GM18502 (cell line): ENCODE measurements around the gene DCHS1.
A peak's percentile ranks its signal among the peaks of the same experiment; 100 is the strongest.
"Not testable (repeated sequence)": the region's sequence is repeated elsewhere in the genome, so short reads cannot be mapped to it uniquely, and the experiment has no call there.

ENCODE experiments used
- ATAC-seq: cut with Tn5 transposase; IDR thresholded peaks from one replicate; pipeline ENCODE4 v1.9.1; 2021; ENCODE audit warnings: mild to moderate bottlenecking; ENCODE audit not compliant: unreplicated experiment, poor library complexity

DCHS1 gene, protein sequence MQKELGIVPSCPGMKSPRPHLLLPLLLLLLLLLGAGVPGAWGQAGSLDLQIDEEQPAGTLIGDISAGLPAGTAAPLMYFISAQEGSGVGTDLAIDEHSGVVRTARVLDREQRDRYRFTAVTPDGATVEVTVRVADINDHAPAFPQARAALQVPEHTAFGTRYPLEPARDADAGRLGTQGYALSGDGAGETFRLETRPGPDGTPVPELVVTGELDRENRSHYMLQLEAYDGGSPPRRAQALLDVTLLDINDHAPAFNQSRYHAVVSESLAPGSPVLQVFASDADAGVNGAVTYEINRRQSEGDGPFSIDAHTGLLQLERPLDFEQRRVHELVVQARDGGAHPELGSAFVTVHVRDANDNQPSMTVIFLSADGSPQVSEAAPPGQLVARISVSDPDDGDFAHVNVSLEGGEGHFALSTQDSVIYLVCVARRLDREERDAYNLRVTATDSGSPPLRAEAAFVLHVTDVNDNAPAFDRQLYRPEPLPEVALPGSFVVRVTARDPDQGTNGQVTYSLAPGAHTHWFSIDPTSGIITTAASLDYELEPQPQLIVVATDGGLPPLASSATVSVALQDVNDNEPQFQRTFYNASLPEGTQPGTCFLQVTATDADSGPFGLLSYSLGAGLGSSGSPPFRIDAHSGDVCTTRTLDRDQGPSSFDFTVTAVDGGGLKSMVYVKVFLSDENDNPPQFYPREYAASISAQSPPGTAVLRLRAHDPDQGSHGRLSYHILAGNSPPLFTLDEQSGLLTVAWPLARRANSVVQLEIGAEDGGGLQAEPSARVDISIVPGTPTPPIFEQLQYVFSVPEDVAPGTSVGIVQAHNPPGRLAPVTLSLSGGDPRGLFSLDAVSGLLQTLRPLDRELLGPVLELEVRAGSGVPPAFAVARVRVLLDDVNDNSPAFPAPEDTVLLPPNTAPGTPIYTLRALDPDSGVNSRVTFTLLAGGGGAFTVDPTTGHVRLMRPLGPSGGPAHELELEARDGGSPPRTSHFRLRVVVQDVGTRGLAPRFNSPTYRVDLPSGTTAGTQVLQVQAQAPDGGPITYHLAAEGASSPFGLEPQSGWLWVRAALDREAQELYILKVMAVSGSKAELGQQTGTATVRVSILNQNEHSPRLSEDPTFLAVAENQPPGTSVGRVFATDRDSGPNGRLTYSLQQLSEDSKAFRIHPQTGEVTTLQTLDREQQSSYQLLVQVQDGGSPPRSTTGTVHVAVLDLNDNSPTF (N-terminal part only)

DNA sequence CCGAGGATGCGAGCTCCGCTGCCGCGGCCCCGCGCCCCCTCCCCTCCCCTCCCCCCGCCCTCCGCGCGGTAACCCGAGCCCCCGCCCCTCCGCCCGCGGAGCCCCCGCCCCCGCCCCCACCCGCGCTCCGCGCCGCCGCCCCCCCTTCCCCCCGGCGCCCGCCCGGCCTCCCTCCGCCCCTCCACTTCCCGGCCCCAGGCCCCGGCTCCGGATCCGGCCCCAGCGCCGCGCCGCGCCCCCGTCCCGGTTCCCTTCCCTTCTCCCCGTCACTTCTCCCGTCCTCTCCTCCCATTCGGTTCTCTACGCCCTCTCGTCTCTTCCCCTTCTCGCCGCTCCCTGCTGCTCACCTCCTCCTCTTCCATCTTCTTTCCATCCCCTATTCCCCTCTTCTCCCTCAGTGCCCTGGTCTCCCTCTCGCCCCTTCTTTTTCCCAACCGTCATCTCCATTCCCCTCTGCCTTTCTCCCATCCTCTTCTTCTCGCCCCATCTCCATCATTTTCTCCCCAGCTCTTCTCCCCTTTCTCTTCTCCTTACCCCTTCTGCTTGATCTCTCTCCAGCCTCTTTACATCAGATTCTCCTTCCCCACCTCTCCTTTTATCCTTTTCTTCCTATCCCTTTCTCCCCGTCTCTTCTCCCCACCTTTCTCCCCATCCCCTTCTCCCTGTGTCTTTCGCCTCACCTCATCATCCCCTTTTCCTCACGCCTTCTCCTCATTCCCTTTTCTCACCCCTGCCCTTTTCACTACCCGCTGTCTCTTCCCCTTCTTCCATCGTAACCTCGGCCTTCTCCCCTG is at the start of gene DCHS1:
Gene DCHS1, minus strand, starts transcription at position 20 of the 794 bp plus-strand sequence. CDS start 14,196 bp downstream, outside the sequence.
- ATAC-seq = no peak

DNA sequence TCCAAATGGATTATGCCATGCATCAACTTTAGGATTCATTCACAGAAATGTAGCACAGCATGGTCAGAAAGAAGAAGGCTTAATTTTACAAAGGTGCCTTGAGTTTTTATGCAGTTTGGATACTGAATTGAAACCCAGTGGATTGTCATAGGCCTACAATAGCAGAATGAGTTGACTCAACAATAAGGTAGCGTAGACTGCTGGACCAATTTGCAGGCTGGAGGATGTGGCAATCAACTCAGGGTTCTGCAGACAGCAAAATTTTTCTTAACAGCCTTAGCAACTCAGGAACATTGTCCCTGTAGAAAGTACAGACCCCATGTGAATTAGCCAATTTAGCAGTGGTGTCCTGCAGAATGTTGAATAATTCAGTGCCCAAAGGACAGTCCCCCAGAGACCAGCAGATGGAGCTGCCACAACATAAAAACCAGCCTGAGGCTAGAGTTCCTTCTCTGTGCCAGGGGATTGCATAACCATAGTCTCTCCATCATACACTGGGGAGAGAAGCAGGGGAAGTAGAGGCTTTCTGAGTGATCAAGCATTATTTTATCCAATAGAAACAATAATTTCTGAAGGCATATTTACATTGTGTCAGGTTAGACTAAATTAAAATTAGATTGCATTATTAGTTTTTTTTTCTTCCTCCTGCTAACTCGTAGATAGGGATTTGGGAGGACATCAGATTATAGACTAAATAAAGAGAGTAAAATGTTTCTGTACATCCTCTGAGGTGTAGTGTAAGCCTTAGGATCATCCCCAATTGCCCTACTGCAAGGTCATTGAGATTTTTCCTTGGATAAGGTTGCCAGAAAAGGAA is 47.8 kb upstream of the DCHS1 start:
- no peak for ATAC-seq

DNA sequence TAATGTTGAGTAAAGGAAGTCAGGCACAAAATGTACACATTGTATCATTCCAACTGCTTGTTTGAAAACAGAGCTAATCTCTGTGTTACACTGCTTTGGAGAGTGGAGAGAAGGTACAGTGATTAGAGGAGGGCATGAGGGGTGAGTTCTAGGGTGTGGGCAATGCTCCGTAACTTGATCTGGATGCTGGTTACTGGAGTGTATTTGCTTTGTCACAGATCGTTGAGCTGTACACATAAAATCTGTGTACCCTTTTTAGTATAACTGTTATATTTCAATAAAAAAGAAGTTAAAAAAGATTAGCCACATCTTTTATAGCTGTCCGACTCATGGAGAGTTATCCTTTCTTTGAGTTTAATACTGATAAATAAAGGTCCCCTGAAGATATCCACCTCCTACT is 46.3 kb upstream of the DCHS1 start:
- not testable (repeated sequence) for ATAC-seq

DNA sequence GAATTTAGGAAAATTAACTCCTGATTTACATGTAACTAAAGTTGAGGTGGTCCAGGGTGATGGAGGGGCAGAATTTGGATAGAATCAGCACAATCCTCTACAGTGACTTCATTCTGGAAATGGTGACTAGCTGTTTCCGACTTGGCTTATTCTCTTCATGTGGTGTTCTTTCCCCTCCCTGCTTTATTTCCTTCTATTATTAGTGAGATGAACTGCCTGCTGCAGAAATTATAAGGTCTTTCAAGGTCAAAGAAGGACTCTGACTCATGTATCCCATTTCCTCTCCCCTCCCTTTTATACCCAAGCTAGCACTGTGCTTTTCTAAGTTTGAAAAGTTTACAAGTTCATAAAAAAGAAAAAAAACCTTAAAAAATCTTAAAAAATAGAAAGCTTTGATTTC is 39.8 kb upstream of the DCHS1 start:
- no peak for ATAC-seq

DNA sequence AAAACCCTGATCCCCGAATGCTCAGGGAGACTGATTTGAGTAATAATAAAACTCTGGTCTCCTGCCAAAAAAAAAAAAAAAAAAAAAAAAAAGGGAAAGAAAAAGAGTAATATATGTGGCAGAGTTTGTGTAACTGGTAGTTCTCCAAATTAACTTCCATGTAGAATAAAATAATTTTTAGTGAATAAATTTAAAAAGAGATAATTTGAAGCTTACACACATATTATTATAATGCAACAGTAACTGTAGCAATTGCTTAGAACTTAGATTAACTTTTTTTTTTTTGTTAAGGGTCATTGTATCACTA is 38.6 kb upstream of the DCHS1 start:
- ATAC-seq = no peak

DNA sequence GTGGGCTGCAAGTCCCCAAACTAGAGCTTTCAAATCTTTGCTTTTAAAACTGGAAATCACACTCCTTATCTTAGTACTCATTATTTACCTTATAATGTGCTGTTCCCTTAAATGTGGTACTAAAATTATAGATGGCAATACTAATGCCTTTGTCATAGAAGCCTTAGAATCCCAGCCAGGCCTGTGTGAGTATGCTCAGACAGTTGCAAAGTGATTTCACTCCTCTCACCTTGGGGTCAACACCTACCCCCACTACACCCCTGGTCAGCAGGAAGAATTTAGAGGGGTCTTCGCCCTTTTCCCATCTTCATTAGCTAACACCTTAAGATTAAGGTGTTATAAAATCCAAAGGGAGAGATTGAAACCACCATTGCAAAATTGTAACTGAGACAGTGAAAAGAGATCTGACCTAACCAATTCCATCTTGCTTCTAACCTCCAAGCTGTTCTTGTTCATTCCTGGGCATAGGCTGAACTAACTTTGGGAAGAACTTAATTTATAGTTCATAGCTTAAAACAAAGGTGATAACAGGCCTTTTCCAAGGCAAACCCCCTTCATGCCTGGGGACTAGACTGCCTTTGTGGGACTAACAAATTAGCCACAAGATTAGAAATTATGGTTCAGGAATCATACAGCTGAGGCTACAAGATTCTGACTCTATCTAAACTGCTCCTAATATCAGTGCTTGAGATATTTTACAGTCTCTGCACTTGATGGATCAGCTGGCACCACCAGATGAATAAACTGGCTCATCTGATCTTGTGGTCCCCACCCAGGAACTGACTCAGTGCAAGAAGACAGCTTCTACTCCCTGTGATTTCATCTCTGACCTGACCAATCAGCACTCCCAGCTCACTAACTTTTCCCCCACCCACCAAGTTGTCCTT is 38.0 kb upstream of the DCHS1 start:
- ATAC-seq = no peak

DNA sequence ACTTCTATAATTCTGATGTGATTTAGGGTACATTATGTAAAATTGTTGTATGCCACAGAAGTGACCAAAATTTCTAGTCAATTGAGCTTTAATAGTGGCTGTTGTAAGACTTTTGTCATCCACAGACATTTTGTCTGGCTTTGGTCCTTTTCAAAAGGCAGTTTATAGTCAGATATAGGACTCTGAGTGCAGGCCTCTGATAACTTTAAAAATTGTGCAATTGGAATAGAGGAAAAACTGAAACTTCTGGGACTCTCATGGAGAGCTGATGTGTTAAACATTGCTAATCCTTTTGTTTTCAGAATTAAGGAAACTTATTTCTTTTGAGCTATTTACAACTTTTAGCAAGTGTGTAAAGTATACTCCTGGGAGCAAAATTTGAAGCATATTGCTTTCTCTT is 36.5 kb upstream of the DCHS1 start:
- no peak for ATAC-seq

DNA sequence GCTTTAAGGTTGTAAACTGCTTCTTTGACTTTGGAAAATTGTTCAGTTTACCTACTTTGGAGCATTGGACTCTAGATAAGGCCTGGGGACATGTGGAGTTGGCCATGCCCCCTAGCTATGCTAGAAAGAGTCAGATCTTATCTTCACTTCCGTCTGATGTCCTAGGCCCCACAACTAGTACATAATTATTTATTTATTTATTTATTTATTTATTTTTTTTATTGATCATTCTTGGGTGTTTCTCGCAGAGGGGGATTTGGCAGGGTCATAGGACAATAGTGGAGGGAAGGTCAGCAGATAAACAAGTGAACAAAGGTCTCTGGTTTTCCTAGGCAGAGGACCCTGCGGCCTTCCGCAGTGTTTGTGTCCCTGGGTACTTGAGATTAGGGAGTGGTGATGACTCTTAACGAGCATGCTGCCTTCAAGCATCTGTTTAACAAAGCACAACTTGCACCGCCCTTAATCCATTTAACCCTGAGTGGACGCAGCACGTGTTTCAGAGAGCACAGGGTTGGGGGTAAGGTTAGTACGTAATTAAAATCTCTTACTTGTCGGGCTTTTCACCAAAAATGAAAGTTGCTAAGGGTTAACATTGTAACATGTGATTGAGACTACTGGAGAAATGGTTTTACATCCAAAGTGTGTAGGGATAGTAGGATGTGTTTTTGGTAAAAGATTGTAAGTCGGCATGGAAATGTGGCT is 35.0 kb upstream of the DCHS1 start:
- ATAC-seq = not testable (repeated sequence)

DNA sequence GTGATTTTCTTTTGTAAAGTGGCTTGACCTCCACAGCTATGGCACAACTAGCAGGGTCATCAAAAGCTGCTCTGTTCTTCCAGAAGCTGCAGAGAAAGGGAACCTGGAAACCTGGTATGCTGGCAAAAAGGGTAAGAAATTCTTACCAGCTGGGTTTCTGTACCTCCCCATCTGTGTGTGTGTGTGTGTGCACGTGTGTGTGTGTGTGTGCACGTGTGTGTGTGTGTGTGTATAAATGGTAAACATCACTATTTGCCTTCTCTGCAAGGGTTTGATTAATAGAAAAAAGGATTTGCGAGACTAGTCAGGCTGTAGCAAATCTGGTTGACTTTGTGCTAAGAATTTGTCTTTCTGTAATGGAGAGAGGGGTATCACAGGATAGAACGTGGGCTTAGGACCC is 32.3 kb upstream of the DCHS1 start:
- no peak for ATAC-seq

DNA sequence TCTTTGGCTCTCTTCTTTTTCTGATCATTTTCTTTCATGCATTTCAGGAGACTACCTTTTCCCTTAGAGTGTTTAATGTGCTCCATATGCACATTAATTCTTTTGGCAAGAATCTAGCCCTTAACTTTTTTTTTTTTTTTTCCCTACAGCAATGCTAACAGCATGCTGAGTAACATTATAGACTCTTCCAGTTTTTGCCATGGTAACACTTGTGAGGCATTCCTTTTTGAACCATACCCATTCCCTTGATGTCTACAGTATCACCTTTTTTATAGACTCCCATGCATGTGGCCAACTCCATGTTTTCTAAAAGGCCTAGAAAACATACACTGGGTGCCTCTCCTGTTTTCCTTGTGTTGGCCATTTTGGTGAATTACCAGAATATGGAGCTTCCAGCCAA is 30.4 kb upstream of the DCHS1 start:
- no peak for ATAC-seq

DNA sequence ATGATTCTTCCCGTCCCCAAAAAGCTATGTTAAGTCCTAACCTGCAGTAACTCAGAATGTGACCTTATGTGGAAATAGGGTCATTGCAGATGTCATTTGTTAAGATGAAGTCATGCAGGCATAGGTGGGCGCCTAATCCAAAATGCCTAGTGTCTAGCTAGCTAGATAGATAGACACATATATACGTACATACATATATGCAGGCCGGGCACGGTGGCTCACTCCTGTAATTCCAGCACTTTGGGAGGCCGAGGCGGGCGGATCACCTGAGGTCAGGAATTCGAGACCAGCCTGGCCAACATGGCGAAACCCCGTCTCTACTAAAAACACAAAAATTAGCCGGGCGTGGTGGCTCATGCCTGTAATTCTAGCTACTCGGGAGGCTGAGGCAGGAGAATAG is 28.5 kb upstream of the DCHS1 start:
- not testable (repeated sequence) for ATAC-seq

DNA sequence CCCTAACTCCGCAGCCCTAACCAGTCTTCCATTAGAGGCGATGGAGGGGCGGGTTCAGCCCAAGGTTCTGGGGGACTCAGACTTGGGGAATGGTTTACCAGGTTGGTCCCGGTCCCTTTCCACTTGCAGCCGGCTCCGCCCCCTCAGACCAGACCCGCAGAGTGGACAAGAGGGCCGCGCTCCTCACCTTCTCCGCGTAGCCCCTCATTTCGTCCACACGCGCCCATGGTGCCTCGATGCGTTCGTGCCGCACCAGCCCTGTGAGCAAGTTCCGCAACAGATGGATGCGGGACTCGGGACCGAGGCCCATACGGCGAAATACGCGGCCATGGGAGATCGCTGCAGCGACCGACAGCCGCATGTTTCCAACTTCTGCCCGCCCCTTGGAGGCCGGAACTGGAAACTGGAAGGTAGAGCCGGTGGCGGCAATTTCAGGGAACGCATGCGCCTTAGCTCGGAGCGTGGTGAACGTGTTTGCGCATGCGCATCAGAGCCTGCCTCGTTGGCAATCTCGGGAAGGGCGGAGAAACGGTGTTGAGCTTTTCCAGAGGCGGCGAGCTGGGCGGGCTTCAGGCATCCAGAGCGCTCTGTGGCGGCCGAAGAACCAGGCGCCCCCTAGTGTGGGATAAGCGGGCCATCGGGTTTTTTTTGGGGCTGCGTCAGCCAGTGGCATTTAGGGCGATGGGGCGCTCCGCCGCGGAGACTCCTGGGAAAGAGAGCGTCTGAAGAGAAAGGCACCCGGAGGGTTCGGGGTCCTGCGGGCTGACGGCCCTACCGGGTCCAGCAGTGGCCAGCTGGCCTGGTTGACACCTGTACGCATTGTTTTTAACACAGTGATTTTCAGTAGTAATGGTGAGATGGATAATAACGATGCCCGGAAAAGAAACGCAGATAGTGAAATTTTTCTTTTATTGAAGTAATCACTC is 27.6 kb upstream of the DCHS1 start, which contains the start of gene MRPL17:
Gene MRPL17, minus strand, starts transcription at position 405 of the 926 bp plus-strand sequence. Its CDS starts 44 bp downstream, at position 361.
- ATAC-seq = peak; percentile 91

DNA sequence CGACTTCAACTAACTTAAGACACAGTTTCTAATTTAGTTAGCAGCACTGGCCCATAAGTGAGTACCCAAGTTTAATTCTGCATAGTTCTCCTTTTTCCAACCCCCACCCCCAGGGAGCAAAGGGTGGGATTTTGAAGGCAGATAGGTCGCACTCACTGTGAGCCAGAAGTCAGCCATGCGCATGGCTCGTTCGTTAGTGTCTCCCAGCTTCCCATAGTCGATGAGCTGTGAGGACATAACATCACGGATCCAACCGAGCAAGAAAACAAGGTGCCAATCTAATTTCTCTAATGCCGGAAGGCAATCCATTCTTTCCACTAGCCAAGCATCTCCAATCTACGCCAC is 27.0 kb upstream of the DCHS1 start:
- ATAC-seq = peak; percentile 3

DNA sequence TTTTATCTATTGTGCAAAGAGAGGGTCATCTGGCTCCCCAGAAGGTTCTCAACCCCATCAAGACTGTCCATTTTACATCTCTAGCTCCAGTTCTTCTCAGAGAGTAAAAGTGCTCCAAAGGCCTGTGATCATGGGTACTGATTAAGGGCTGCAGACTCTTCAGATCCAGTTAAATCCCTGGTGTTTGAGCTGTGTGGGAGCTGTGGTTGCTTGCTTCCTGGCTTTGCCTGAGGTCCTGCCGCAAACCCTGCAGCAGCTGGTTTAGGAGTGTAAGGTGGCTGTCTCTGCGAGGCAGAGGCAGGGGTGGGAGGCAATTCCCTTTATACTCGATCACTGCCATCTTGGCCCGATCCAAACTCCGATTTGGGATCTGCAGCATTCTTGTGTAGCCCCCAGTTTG is 26.3 kb upstream of the DCHS1 start:
- ATAC-seq = no peak

DNA sequence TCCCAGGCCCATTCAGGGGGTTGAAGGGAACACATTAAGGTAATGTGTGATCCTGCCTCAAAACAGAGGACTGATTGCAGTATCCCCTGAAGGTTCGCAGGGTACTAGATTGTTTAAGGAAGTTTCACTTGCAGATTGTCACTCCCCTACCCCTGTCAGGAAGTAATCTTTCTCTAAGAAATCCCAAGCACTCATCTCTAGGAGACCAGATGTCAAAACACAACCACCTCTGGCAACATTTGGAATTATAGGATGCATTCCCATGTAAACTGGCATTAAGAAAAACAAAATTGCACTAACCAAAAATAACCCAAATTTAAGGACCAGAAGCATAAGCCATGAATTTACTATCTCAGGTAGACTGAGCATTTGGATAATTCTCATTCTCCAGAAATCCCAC is 25.9 kb upstream of the DCHS1 start:
- ATAC-seq = no peak

DNA sequence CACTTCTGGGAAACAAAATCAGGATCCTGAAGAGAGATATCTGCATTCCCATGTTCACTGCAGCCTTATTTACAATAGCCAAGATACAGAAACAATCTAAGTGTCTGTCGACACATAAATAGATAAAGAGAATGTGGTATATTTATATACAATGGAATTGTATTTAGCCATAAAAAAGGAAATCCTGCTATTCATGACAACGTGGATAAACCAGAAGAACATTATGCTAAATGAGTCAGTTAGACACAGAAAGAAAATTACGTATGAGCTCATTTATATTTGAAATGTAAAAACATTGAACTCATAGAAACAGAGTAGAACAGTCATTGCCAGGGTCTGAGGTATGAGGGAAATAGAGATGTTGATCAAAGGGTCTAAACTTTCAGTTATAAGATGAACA is 21.4 kb upstream of the DCHS1 start:
- no peak for ATAC-seq

DNA sequence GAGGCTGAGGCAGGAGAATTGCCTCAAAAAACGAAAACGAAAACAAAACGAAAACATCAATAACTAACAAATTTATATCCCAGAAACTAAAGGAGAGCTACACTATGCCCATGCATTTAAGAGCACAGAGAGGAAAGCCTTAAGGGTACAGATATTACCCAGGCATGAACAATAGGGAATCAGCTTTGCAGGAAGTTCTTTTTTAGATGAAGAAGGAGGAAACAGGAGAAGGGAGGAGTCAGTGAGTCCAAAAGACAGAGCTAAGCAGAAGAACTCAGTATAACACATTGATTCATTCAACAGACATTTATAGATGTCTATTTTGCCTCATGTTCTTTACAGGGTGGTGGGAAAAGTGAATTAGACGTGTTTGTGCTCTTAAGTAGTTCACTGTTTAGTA is 19.3 kb upstream of the DCHS1 start:
- ATAC-seq = no peak
